Fibroblast of gingiva (primary cell): Measurements from ENCODE around the gene REPS1.
"Not testable (repeated sequence)": the region's sequence is repeated elsewhere in the genome, so short reads cannot be mapped to it uniquely, and the experiment has no call there.

Experiments
- DNase-seq: peaks from one replicate; pipeline ENCODE4 v3.0.0-alpha.2; 2011; ENCODE audit warnings: low read depth

Gene REPS1

GRCh38 chr6:138987643-138988468 lies at the start of gene REPS1:
TSS of gene REPS1 (minus strand) at chr6:138988253. CDS start at chr6:138987682, 571 bp downstream.
- DNase-seq: peak; percentile 87

GRCh38 chr6:139037490-139037889 lies 49.4 kb upstream of the REPS1 start:
- peak; percentile 79 for DNase-seq

DNA sequence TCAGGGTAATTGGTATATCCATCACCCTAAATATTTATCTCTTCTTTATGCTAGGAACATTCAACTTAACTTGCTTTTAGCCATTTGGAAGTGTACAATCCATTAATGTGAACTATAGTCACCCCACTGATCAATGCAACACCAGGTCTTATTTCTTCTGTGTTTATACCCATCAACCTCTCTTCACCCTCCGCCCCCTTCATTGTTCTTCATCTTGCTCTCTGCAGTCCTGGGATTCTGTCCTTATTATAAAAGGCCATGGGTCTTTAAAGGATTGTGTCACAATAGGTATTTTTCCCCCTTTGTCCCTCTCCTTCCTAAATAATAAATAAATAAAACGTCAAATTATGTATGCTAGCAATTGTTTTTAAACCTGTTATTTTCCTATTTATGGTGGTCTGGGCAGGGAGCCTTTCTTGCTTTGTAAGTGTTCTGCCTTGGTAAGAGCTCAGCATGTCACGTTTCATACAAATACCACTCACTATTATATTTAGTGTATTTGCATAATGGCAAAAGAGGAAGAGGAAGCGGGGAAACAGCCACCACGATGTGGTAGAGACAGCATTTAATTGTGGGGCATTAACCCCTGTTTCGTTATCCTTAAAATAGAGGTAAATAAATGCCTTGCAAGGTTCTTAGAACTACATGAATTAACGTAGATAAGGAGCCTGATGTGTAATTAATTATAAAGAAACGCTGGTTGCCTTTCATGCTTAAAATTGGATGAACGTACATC lies 42.3 kb upstream of the REPS1 start:
- DNase-seq: no peak

- peak; percentile 65 for DNase-seq
Measured at GRCh38 chr6:139029470-139030227, 41.6 kb upstream of the REPS1 start.

DNA sequence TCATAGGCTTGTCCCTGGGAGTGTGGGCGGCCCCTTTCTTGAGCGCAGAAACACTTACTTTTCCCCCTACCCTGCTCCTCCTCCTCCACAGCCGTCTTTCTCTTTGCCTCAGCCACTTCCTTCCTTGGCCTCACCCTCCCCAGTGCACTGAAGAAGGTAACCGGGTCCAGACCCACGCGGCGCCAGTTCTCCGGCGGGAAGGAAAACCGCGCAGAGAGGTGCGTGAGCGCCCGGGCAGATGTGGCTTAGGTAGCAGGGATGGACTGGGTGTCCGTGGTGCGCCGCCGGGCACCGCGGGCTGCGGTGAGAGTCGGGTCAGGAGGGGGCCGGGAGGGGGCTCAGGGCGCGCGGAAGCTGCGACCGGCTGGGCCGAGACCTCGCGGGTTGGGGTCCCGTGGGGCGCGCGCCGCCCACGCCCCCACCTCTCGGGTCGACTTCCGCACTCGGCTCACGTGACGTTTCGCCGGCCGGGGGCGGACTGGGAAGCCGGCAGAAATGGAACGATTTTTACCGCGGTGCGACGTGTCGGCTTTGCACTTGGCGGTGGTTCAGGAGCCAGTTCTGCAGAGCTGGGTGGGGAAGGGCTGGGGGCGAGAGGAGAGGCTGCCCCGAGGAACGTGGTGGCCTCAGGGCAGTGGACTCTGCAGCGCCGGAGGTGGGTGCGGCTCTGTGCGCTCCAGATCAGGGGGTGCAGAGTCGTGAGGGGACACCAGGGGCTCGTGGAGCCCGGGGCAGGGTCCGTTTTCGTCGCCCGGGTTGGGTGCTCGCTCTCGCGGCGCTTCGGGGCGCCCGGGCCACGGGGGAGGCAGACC lies 40.8 kb upstream of the REPS1 start, which contains the start of gene ABRACL:
TSS of gene ABRACL (plus strand) at position 88 of the 812 bp plus-strand sequence. CDS start 5,416 bp downstream, outside the sequence.
- DNase-seq: peak; percentile 41

- DNase-seq: no peak
Measured at GRCh38 chr6:139028215-139028657, 40.2 kb upstream of the REPS1 start.

DNA sequence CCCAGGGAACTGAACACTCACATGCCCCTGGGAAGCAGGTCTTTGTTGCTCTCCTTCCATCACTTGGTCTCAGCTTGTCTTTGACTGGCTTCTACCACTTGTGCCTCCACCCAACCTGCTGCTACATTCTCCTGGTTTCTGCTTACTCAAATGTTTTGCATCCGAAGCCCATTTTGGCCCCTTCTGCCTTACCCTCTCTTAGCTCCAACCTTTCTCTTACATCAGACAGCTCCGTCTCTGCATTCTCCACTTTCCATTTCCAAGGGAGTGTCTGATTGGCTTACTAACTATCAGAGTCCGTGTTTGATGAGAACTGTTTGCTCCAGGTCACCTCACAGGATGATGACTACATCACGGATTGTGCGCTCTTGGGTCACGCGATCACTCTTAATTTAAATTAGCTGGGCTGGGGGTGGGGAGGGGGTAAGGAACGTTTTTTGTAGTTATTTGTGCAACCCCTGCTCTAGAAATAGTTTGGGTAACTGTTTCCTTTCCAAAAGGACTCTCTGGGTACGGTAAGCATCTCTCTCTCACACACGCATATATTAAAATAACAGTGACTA lies 39.6 kb upstream of the REPS1 start:
- no peak for DNase-seq

GRCh38 chr6:139025416-139025815 lies 37.4 kb upstream of the REPS1 start:
- not testable (repeated sequence) for DNase-seq

GRCh38 chr6:139020689-139021088 lies 32.6 kb upstream of the REPS1 start:
- DNase-seq: no peak

DNA sequence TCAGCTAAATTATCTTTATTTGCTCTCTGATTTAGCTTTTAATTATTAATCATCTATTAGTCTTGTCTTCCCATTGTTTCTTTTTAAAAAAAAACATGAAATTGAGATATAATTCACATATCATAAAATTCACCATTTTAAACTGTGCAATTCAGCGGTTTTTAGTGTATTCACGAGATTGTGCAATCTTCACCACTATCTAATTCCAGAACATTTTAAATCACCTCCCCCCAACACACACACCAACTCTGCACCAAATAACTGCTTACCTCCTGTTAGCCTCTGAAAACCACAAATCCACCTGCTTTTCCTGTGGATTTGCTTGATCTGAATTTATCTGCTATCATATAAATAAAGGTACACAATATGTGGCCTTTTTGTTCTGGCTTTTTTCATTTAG lies 31.7 kb upstream of the REPS1 start:
- no peak for DNase-seq

GRCh38 chr6:139017227-139017626 lies 29.2 kb upstream of the REPS1 start:
- no peak for DNase-seq

DNA sequence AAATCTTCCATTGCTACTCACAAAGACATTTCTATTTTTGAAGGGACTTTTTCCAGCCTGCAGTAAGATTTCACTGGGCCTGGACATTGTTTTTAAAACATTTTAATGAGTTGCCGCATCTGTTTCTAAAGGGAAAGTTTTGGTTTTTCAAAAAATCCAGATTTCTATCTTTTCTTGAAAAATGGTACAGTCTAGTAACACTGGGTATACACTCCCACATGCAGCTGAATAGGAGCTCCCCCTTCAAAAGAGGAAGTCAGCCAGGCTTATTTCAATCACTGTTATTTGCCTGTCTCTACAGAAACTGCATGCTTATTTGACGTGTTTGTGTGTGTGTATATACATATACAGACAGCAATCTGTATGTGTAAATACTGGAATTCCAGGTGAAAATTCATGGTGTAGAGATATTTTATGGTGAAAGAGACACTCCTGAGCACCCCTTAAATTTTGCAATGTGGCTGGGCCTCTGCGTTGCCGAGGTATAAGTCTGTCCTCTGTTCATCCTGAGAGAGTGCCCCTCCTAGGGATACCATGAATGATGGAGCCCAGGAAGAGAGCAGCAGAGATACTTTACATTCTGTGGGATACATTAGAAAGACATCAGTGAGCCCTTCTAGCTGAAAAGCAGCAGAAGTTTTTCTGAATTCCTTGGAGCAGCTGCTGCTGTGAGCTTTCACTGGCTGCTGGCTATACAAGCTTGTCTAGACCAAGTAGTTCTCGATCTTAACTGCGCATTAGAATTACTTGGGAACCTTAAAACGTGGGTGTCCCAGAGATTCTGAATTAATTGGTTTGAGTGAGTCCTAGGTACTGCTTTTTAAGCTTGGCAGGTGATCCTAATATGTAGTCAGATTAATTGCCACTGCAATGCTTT lies 28.5 kb upstream of the REPS1 start:
- DNase-seq: no peak

GRCh38 chr6:139014945-139015344 lies 26.9 kb upstream of the REPS1 start:
- DNase-seq: no peak

GRCh38 chr6:139013185-139013800 lies 25.2 kb upstream of the REPS1 start:
- DNase-seq: no peak

DNA sequence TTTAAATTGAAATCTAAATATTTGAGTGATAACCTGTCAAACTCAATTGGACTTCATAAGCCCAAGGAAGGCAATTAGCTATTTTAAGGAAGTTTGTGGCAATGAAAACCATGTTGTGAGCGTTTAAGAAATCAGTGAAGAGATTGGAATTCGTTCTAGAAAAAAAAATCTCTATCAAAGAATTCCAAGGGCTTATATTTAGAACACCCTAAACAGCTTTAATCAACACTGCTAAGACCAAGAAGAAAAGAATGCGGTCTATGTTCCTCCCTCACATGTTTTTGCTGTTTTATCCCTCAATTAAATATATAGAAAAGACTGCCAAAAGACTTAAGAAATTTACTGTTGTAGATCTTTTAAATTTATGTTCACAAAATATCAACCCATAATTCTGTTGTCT lies 23.9 kb upstream of the REPS1 start:
- DNase-seq: no peak

DNA sequence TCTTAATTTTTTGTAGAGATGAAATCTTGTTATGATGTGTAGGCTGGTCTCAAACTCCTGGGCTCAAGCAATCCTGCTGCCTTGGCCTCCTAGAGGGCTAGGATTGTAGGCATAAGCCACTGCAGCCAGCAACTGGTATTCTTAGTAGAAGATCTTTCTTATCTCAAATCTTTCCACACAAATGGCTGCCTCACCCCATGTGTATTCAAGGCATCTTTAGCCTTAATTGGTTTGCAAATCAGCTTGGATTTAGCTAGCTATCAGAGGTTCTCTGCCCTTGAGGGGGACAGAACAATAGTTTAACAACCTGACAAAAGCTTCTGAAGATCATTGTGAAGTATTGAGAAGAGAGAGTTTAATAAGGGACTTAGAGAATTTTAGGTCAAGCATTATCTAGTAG lies 22.6 kb upstream of the REPS1 start:
- DNase-seq: no peak

GRCh38 chr6:139008117-139008516 lies 20.1 kb upstream of the REPS1 start:
- no peak for DNase-seq

DNA sequence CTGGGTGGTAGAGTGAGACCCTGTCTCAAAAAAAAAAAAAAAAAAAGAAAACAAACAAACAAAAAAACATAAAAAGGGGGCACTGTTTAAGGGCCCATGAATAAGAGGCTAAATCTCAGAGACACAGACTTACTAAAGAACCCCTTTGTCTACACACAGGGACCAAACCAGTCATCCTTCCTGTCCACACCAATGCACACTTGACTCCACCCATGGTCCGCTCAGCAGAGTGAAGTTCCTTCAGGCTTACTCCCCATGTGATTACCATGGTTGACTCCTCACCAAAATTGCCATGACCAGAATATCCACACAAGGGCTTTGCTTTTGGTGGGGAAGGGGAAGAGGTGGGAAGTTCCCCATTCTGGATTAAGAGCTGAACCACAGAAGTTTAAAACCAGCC lies 19.4 kb upstream of the REPS1 start:
- DNase-seq: no peak

GRCh38 chr6:139006477-139006876 lies 18.4 kb upstream of the REPS1 start:
- no peak for DNase-seq

DNA sequence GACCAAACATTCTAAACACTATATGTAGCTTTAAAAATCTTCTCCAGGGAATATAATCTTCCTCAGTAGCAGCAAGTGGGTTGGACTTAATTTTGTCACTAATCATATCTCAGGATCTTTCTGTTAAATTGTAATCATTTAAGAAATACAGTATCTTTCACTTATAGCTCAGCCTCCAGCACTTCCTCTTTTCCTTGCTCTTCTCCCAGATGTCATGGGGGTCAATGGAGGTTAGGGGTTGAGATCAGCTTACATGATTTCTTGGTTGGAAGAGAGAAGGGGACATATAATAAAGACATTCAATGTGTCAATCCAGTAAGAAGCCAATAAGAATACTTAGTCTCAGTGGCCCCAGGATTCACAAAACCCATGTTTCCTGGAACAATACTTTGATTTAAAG lies 15.7 kb upstream of the REPS1 start:
- DNase-seq: no peak
